Sigmoid colon (tissue), 7 donors: ENCODE results near the gene PRODH2. TPM values are rescaled to one million over a fixed set of nuclear protein-coding genes. Genes with fewer than 3 reads are reported as not detected.

ENCODE experiments used
- DNase-seq: peaks from one replicate; pipeline ENCODE4 v3.0.0-alpha.2; 2019
- H3K27ac ChIP-seq, 4 donors: fragments of 200-600 bp; sonication (generic); one replicate each; pipeline ENCODE4 v1.5.1; 2016 to 2019; ENCODE audit warnings: mild to moderate bottlenecking in 1 of 4
- H3K27me3 ChIP-seq, 3 donors: fragments of 200-600 bp; sonication (generic); one replicate each; pipeline ENCODE4 v1.5.1; 2019; ENCODE audit warnings: mild to moderate bottlenecking in 1 of 3
- H3K36me3 ChIP-seq, 4 donors: fragments of 200-600 bp; sonication (generic); one replicate each; pipeline ENCODE4 v1.5.1; 2016 to 2019
- H3K4me1 ChIP-seq, 4 donors: fragments of 200-600 bp; sonication (generic); one replicate each; pipeline ENCODE4 v1.5.1; 2017 to 2019
- H3K4me3 ChIP-seq, 4 donors: fragments of 200-600 bp; sonication (generic); one replicate each; pipeline ENCODE4 v1.5.1; 2017 to 2019; ENCODE audit warnings: mild to moderate bottlenecking in 2 of 4, moderate library complexity in 1 of 4
- H3K9me3 ChIP-seq, 4 donors: fragments of 200-600 bp in 3 of 4; sonication (generic) in 3 of 4; one replicate each; pipeline versions ENCODE4 v1.5.1 to v1.6.1; 2013 to 2019
- CTCF ChIP-seq, 4 experiments: fragments of 450-650 bp in 3 of 4; fragments of 200-600 bp in 1 of 4; IDR thresholded peaks; one replicate each; pipeline ENCODE4 v1.5.1; 2016 to 2019; ENCODE audit warnings: antibody characterized with exemption in 4 of 4, mild to moderate bottlenecking in 3 of 4, moderate library complexity in 2 of 4
- EP300 ChIP-seq, 4 donors: sonication (generic); formaldehyde crosslinking; IDR thresholded peaks; one replicate each; pipeline ENCODE4 v1.6.1; 2017; ENCODE audit warnings: antibody characterized with exemption in 4 of 4
- POLR2A ChIP-seq, 2 donors: fragments of 450-650 bp; IDR thresholded peaks; one replicate each; pipeline ENCODE4 v1.6.1; 2016; ENCODE audit warnings: antibody characterized with exemption in 2 of 2, mild to moderate bottlenecking in 2 of 2, moderate library complexity in 2 of 2
- POLR2AphosphoS5 ChIP-seq, 4 donors: sonication (generic); formaldehyde crosslinking; IDR thresholded peaks; one replicate each; pipeline ENCODE4 v1.6.1; 2017; ENCODE audit warnings: antibody characterized with exemption in 4 of 4
- WGBS, 2 donors: extraction: QIAGEN DNeasy Blood & Tissue Kit; methylation state at CpG; one replicate each; pipeline ENCODE4 v1.1.7; 2013; 5-methylcytosine and 5-hydroxymethylcytosine counted together
- intact Hi-C: fragments of 100-400 bp; cut with DNase I; formaldehyde crosslinking; loops from one replicate; pipeline ENCODE4 v1.15.1; 2023
- polyA plus RNA-seq, 3 donors: library from polyadenylated mRNA; stranded (reverse); fragments of 200-250 nt; gene quantifications; one replicate each; pipeline ENCODE4 v1.2.3, GENCODE V29; 2013
- total RNA-seq, 4 donors: library from RNA; depleted of rRNA; stranded (reverse); fragments of >200 nt; gene quantifications; one replicate each; pipeline ENCODE4 v1.1.0, GENCODE V29; 2016
- donor health status: healthy with polysubstance abuse.
- donor health status: Bipolar disorder and iron deficiency.
- donor health status: healthy.

The PRODH2 gene
- total and polyA plus RNA-seq, 7 donors = not detected

- WGBS, 2 donors = 88 to 92% methylated on average over 15 of the region's 15 CpGs
- no peak for DNase-seq
- no peaks in the 10 kb centered on the region for H3K9me3 ChIP-seq
- H3K36me3 ChIP-seq = peaks cover 0 to 30% (median 7%) of the 10 kb centered on the region in 4 donors
- TF ChIP-seq POLR2AphosphoS5 (IDR thresholded peaks at IDR 0.05) (no peak), CTCF (IDR thresholded peaks at IDR 0.05) (no peak), POLR2A (IDR thresholded peaks at IDR 0.05) (no peak), EP300 (IDR thresholded peaks at IDR 0.05) (no peak)
- H3K4me1 ChIP-seq = peaks cover 0 to 11% (median 0%) of the 10 kb centered on the region in 4 donors
- intact Hi-C loops = no loop called here
- H3K27me3 ChIP-seq = no peaks in the 10 kb centered on the region
- H3K4me3 ChIP-seq = no peak overlapping the region
- H3K27ac ChIP-seq = no peak overlapping the region
Measured at GRCh38 chr19:35768082-35768421, 44.6 kb downstream of the PRODH2 start.

- 79 to 89% methylated on average over 34 of the region's 34 CpGs for WGBS, 2 donors
- Histone ChIP-seq H3K9me3 (no peaks in the 10 kb centered on the region), H3K4me3 (no peak overlapping the region), H3K27ac (no peak overlapping the region), H3K27me3 (no peaks in the 10 kb centered on the region), H3K36me3 (peaks cover 0 to 36% (median 7%) of the 10 kb centered on the region in 4 donors), H3K4me1 (peaks cover 0 to 11% (median 0%) of the 10 kb centered on the region in 4 donors)
- TF ChIP-seq POLR2A (IDR thresholded peaks at IDR 0.05) (no peak), CTCF (IDR thresholded peaks at IDR 0.05) (no peak), POLR2AphosphoS5 (IDR thresholded peaks at IDR 0.05) (no peak), EP300 (IDR thresholded peaks at IDR 0.05) (no peak)
- DNase-seq = no peak
- intact Hi-C loops = no loop called here
Measured at GRCh38 chr19:35767288-35768081, 45.2 kb downstream of the PRODH2 start.

- WGBS, 2 donors = 88 to 90% methylated on average over 11 of the region's 11 CpGs
- no peak overlapping the region for H3K4me3 ChIP-seq
Measured at GRCh38 chr19:35766571-35767104, 46.0 kb downstream of the PRODH2 start.

GRCh38 chr19:35764432-35765315 lies 48.0 kb downstream of the PRODH2 start:
- intact Hi-C loops = no loop called here
- no peaks in the 10 kb centered on the region for H3K27me3 ChIP-seq
- DNase-seq = no peak
- H3K4me1 ChIP-seq = peaks cover 0 to 19% (median under 1%) of the 10 kb centered on the region in 4 donors
- TF ChIP-seq POLR2AphosphoS5 (IDR thresholded peaks at IDR 0.05) (no peak), POLR2A (IDR thresholded peaks at IDR 0.05) (no peak), EP300 (IDR thresholded peaks at IDR 0.05) (no peak), CTCF (IDR thresholded peaks at IDR 0.05) (no peak)
- no peaks in the 10 kb centered on the region for H3K9me3 ChIP-seq
- H3K4me3 ChIP-seq = no peak overlapping the region
- H3K27ac ChIP-seq = no peak overlapping the region
- peaks cover 0 to 59% (median 12%) of the 10 kb centered on the region in 4 donors for H3K36me3 ChIP-seq
- WGBS, 2 donors = 94 to 97% methylated on average over 17 of the region's 17 CpGs

More at GRCh38 chr19:35766571-35767104, 46.0 kb downstream of the PRODH2 start:
- DNase-seq = no peak
- Histone ChIP-seq H3K4me1 (peaks cover 0 to 11% (median 0%) of the 10 kb centered on the region in 4 donors), H3K9me3 (no peaks in the 10 kb centered on the region), H3K27ac (no peak overlapping the region), H3K36me3 (peaks cover 0 to 44% (median 12%) of the 10 kb centered on the region in 4 donors), H3K27me3 (no peaks in the 10 kb centered on the region)
- intact Hi-C loops = no loop called here
- TF ChIP-seq POLR2AphosphoS5 (IDR thresholded peaks at IDR 0.05) = no peak
- no peak for TF ChIP-seq POLR2A (IDR thresholded peaks at IDR 0.05)
- no peak for TF ChIP-seq EP300 (IDR thresholded peaks at IDR 0.05)
